Measurements from ENCODE around the gene KIF12.

KIF12 gene

GRCh38 chr9:114056527-114056926, 42.6 kb downstream of the KIF12 start:
- Histone ChIP-seq H3K27ac (no peak overlapping the region), H3K4me3 (ENCODE audit: low read depth in 1 of 2, low read length in 1 of 2) (no peak overlapping the region), H3K4me1 (ENCODE audit: control insufficient read depth in 1 of 2, insufficient read depth in 1 of 2, low read depth in 1 of 2, low read length in 1 of 2) (no peaks in the 10 kb centered on the region), H3K27me3 (no peaks in the 10 kb centered on the region), H3K36me3 (no peaks in the 10 kb centered on the region), H3K9me3 (no peaks in the 10 kb centered on the region)
- TF ChIP-seq, protein P1, sequence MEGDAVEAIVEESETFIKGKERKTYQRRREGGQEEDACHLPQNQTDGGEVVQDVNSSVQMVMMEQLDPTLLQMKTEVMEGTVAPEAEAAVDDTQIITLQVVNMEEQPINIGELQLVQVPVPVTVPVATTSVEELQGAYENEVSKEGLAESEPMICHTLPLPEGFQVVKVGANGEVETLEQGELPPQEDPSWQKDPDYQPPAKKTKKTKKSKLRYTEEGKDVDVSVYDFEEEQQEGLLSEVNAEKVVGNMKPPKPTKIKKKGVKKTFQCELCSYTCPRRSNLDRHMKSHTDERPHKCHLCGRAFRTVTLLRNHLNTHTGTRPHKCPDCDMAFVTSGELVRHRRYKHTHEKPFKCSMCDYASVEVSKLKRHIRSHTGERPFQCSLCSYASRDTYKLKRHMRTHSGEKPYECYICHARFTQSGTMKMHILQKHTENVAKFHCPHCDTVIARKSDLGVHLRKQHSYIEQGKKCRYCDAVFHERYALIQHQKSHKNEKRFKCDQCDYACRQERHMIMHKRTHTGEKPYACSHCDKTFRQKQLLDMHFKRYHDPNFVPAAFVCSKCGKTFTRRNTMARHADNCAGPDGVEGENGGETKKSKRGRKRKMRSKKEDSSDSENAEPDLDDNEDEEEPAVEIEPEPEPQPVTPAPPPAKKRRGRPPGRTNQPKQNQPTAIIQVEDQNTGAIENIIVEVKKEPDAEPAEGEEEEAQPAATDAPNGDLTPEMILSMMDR (IDR thresholded peaks at IDR 0.05), result no peak

- Histone ChIP-seq H3K4me3 (ENCODE audit: low read depth in 1 of 2, low read length in 1 of 2) (no peak overlapping the region), H3K27me3 (no peaks in the 10 kb centered on the region), H3K9me3 (no peaks in the 10 kb centered on the region), H3K36me3 (no peaks in the 10 kb centered on the region), H3K4me1 (ENCODE audit: control insufficient read depth in 1 of 2, insufficient read depth in 1 of 2, low read depth in 1 of 2, low read length in 1 of 2) (no peaks in the 10 kb centered on the region), H3K27ac (no peak overlapping the region)
- TF ChIP-seq, protein P1 (IDR thresholded peaks at IDR 0.05), result no peak
Observed at GRCh38 chr9:114055894-114056293, 43.2 kb downstream of the KIF12 start.

DNA sequence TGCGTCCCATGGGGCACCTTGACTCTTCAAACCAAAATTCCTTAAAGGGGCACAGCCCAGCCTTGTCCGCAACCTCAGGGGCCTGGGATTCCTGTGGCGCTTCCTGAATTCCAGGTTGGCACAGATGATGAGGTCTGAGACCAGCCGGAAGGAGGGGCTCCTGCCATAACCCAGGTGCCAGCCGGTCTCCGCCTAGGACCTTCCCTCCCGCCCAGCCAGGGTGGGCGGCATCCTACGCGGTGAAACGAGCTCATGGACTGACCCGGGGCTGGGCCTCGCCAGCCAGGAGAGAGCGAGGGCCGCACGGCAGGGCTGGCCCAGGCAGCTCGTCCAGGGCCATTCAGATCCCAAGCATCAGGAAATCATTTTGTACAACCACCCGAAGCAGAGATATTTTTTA, 44.0 kb downstream of the KIF12 start:
- Histone ChIP-seq H3K4me3 (ENCODE audit: low read depth in 1 of 2, low read length in 1 of 2) (no peak overlapping the region), H3K27me3 (no peaks in the 10 kb centered on the region), H3K4me1 (ENCODE audit: control insufficient read depth in 1 of 2, insufficient read depth in 1 of 2, low read depth in 1 of 2, low read length in 1 of 2) (no peaks in the 10 kb centered on the region), H3K36me3 (no peaks in the 10 kb centered on the region), H3K27ac (no peak overlapping the region), H3K9me3 (no peaks in the 10 kb centered on the region)
- TF ChIP-seq, protein P1 (IDR thresholded peaks at IDR 0.05), result no peak

- Histone ChIP-seq H3K9me3 (no peaks in the 10 kb centered on the region), H3K4me3 (ENCODE audit: low read depth in 1 of 2, low read length in 1 of 2) (no peak overlapping the region), H3K27me3 (no peaks in the 10 kb centered on the region), H3K36me3 (no peaks in the 10 kb centered on the region), H3K27ac (no peak overlapping the region), H3K4me1 (ENCODE audit: control insufficient read depth in 1 of 2, insufficient read depth in 1 of 2, low read depth in 1 of 2, low read length in 1 of 2) (no peaks in the 10 kb centered on the region)
- TF ChIP-seq, protein P1 (IDR thresholded peaks at IDR 0.05), result no peak
Observed at GRCh38 chr9:114054191-114054690, 44.9 kb downstream of the KIF12 start.

DNA sequence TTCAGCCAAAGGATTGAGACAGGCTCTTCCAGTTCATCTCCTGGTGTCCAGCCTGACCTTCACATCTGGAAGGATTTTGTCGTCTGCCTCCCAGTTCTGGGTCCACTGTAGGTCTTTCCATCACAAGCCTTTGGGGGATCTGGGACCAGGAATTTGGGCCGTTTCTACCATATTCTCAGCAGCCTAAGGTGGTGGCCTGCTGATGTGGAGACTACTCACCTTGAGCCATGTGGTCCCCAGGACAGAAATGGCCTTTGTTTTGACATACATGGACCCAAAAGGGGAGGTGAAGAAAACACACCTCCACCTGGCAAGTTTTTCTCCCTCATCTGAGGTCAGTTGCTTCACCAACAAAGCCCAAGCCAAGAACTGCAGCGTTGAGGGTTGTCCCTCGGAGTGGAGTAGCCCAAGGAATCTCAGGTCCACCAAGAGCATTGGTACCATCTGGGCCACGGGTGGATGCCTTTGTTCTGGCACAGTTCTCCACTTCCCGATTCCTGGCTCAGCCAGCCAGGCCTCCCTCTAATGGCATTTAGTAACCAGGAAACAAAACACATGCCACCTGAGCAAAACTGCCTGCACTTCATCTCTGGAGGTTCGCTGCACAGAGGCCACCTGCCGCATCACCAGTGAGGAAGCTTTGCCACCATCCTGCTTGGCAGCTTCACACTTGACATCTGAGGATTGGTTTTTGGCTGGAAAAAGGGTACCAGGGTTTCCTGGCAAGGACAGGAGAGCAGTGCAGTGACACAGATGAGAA, 45.7 kb downstream of the KIF12 start:
- Histone ChIP-seq H3K27ac (no peak overlapping the region), H3K27me3 (no peaks in the 10 kb centered on the region), H3K4me1 (ENCODE audit: control insufficient read depth in 1 of 2, insufficient read depth in 1 of 2, low read depth in 1 of 2, low read length in 1 of 2) (no peaks in the 10 kb centered on the region), H3K4me3 (ENCODE audit: low read depth in 1 of 2, low read length in 1 of 2) (no peak overlapping the region), H3K36me3 (no peaks in the 10 kb centered on the region), H3K9me3 (no peaks in the 10 kb centered on the region)
- TF ChIP-seq, protein P1 (IDR thresholded peaks at IDR 0.05), result no peak
